GM21528 (cell line): Measurements from ENCODE around the gene REC8.
"Not testable (repeated sequence)": the region's sequence is repeated elsewhere in the genome, so short reads cannot be mapped to it uniquely, and the experiment has no call there.

Source experiments
- ATAC-seq: cut with Tn5 transposase; IDR thresholded peaks from one replicate; pipeline ENCODE4 v1.9.1; 2021; ENCODE audit warnings: mild to moderate bottlenecking, moderate library complexity; ENCODE audit not compliant: unreplicated experiment, low FRiP score

The REC8 gene

GRCh38 chr14:24198814-24199524 is 27.1 kb downstream of the REC8 start:
- ATAC-seq: no peak

- ATAC-seq: not testable (repeated sequence)
Measured at GRCh38 chr14:24202538-24202937, 30.7 kb downstream of the REC8 start.

DNA sequence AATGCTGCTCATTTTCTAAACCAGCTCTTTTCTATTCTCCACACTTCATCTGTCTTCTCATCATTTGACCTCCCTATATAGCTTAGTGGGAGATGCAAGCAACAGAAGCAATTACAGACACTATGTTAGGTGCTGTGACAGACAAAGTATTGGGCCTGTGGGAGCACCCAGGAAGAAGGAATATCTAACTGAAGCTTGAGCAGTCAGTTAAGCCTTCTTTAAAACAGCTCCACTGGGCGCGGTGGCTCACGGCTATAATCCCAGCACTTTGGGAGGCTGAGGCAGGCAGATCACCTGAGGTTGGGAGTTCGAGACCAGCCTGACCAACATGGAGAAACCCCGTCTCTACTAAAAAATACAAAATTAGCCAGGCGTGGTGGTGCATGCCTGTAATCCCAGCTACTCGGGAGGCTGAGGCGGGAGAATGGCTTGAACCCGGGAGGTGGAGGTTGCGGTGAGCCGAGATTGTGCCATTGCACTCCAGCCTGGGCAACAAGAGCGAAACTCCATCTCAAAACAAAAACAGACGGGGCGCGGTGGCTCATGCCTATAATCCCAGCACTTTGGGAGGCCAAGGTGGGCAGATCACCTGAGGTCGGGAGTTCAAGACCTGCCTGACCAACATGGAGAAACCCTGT is 31.5 kb downstream of the REC8 start:
- ATAC-seq: not testable (repeated sequence)

DNA sequence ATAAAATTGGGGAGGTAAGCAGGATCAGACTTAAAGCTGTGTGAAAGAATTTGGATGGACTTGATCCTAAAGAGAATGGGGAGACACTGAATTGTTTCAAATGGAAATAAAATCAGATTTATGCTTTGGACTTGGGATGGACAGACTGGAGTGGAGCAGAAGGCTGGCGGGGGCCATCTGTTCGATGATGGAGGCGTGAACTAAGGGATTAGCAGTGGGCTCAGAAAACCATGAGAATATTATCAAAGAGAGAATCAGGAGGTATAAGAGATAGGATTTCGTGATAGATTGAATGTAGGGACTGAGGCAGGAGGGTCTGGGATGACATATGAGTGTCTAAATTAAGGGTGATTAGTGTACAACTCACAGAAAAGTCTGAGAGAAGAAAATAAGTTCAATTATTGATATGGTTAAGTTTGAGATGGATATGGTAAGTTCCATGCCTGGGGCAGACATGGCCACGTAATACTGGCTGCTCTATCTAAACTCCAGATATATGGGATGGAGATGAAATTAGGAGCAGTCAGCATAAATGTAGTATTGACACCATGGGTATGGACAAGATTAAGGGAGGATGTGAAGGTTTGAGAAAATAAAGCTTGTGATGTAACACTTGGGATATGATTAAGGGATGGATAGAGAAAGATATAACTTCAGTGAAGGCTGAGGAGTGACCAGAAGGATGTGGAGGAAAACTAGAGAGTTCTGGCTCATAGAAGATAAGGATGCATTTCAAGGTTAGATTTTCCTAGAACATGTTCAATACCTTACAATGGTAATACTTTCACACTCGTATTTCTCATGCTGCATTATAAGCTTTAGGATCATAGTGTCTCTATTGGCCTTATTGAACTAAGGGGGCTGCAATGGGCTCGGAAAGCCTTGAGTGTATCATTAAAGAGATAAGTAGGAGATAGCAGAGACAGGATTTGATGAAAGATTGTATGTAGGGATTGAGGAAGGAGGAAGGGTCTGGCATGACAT is 32.6 kb downstream of the REC8 start:
- no peak for ATAC-seq

DNA sequence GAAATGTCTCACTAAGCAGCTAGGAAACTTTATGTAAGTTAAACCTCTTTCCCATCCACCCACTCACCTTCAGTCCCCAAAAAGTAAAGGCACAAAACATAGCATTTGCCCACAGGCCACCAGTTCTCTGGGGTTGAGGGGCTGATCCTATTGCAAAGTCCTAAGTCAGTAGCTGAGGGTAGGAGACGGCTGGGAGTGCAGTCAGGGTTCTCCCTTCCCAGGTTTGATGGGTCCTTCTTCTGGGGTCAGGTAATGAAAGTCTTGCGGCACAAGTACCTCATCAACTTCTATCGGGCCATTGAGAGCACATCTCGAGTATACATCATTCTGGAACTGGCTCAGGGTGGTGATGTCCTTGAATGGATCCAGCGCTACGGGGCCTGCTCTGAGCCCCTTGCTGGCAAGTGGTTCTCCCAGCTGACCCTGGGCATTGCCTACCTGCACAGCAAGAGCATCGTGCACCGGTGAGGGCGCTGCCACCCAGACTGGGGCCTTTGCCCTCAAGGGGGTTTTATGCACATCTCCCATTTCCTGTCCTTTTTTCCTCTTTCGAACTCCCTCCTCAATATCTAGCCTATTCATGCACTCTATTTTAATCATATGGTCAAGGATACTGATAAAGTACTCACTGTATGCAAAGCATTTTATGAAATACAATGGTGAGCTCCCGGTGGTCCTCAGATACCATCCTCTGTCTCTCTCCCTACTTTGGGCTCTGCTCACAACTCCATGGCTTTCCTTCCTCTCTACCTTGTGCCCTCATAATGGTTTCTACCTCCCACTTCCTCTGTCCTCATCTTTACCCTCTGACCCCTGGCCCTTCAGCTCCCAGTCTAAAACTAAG is 34.6 kb downstream of the REC8 start:
- no peak for ATAC-seq

DNA sequence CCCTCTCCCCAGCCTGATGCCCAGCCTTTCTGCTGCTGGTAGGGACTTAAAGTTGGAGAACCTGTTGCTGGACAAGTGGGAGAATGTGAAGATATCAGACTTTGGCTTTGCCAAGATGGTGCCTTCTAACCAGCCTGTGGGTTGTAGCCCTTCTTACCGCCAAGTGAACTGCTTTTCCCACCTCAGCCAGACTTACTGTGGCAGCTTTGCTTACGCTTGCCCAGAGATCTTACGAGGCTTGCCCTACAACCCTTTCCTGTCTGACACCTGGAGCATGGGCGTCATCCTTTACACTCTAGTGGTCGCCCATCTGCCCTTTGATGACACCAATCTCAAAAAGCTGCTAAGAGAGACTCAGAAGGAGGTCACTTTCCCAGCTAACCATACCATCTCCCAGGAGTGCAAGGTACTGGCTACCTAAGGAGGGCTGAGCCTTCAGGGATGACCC is 35.2 kb downstream of the REC8 start:
- no peak for ATAC-seq

DNA sequence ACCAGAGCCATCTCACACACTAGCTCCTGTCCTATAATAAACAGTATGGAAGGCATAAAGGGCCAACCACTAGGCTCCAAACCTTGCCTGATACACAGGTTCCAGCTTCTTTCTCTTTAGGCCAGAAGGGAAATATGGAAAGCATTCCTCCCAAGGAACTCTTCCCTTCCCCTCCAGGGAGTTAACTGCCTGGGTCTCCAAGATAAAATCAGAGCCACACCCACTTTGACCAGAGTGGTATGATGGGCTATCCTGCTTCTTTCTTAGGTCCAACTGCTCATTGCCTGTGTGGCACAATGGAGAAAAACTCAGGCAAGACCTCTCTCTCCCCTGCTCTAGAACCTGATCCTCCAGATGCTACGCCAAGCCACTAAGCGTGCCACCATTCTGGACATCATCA is 35.7 kb downstream of the REC8 start:
- no peak for ATAC-seq

DNA sequence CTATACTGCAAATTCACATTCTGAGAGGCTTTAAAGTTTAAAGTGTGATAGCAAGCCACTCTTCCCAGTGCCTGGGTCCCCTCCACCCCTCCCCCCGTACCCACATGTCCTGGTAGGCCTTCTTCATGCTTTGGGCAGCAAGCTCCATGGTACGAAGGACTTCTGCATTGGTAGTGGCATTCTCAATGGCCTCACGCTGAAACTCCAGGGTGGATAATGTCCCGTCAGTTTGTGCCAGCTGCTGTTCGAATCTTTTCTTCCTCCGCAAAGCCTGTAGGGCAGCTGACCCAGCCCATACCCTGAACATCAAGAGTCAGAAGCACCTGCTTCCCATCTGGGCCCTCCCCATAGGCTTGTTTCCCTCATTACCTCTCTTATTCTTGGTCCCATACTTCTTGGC is 39.4 kb downstream of the REC8 start:
- no peak for ATAC-seq

DNA sequence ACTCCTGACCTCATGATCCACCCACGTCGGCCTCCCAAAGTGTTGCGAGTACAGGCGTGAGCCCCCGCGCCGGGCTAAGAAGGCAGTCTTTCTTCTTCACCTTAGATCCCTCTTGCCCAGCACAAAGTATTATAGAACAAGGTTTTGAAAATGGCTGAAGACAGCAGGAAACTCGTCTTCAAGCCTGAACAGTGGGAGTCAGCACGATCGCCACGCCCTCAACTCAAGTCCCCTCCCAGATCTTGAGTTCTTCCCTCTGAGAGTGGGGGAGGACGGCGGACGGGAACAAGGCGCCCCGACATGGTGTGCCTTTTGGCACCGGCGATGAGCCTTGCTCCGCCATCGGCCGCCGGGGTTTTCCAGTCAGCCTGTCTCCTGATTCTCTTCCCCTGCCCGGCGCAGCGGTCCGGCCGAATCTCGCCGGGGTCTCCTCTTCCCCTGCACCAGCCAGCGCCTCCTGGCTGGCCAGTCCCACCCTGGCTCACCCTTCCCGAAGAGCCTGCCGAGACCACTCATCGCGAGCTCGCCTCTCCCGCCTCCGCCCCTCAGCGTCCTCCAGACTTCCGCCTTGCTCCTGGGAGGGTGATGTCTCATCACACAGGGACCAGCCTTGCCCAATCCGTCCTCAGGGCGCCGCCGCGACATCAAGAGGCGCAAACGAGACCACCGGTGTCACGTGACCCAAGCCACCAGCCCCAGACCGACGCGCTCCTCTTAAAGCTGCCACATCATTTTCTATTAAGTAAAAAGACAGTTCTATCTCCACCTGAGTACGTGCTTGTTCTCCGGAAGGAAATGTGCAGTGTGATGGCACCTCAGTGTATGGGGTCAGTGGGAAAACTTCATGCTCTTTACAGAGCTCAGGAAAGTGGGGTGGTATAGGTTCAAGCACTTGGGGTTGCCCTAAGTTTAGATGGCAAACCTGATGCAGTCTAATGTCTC is 41.3 kb downstream of the REC8 start, which contains the start of gene CHMP4A:
CHMP4A (minus strand) TSS at position 565 of the 942 bp plus-strand sequence; CDS start at position 516, 49 bp downstream.
- ATAC-seq: peak; percentile 78

DNA sequence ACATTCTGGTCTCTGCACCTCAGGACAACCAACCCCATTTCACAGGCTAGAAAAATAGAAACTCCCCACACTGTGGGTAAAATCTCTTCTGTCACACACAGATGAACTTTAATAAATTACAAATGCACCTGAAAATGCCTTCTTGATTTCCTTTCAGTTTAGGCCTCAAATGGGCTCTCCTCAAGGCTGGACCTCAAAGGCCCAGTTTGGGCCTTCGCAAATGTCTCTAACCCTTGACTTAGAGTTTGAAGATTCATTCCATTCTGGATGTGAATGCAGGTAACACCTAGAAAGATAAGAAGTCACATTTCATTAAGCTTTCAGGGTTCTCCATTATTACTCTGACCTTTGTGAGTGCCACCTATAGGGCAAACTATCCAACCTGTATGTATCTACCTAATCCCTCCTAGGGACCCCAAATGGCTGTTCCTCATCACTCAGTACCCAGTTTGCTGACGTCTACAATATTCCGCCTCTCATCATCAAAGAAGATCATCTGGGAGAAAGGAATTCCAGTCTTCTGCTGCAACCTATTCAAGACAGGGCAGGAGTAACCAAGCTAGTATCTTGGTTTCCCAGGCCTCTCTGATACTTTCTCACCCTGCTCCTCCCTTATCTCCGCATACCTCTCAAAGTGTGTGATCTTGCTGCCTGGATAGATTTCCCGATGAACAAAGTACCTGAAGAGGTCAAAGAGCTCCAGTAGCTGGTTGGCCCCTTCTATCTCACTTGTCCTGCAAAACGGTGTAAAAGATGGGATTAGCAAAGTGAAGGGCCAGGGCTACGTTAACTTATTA is 42.2 kb downstream of the REC8 start:
- ATAC-seq: no peak

GRCh38 chr14:24215495-24216344 is 43.8 kb downstream of the REC8 start, which contains the start of gene MDP1:
TSS of gene MDP1 (minus strand) at chr14:24216066. CDS start at chr14:24215955, 111 bp downstream.
- peak; percentile 62 for ATAC-seq

- no peak for ATAC-seq
Measured at GRCh38 chr14:24216345-24216699, 44.4 kb downstream of the REC8 start.

- ATAC-seq: not testable (repeated sequence)
Measured at GRCh38 chr14:24216876-24217275, 45.0 kb downstream of the REC8 start.

DNA sequence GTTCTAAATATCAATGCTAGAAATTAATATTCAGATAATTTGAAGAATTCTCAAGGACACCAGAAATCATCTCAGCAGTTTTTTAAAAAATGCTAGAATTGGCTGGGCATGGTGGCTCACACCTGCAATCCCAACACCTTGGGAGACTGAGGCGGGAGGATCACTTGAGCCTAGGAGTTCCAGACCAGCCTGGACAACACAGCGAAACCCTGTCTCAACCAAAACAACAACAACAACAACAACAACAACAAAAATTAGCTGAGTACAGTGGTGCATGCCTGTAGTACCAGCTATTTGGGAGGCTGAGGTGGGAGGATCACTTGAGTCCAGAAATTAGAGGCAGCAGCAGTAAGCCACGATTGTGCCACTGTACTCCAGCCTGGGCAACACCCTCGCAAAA is 47.2 kb downstream of the REC8 start:
- no peak for ATAC-seq

- no peak for ATAC-seq
Measured at GRCh38 chr14:24219521-24219920, 47.6 kb downstream of the REC8 start.

GRCh38 chr14:24222987-24223386 is 51.1 kb downstream of the REC8 start:
- ATAC-seq: not testable (repeated sequence)

GRCh38 chr14:24224618-24225071 is 52.8 kb downstream of the REC8 start:
- ATAC-seq: no peak
